Subcutaneous abdominal adipose tissue (tissue), 5 donors: Measurements from ENCODE around the gene TRPV5.

Experiments
- H3K27ac ChIP-seq: one replicate; pipeline ENCODE4 v1.7.0; 2013; ENCODE audit warnings: low read depth, mild to moderate bottlenecking, inconsistent platforms, low read length, moderate library complexity
- H3K27me3 ChIP-seq, 5 donors: one replicate each; pipeline ENCODE4 v1.7.0; 2013; ENCODE audit warnings: low read length in 5 of 5, inconsistent platforms in 1 of 5; ENCODE audit not compliant: control insufficient read depth in 5 of 5, insufficient read depth in 4 of 5
- H3K36me3 ChIP-seq, 5 donors: one replicate each; pipeline ENCODE4 v1.7.0; 2013; ENCODE audit warnings: low read length in 5 of 5; ENCODE audit not compliant: control insufficient read depth in 5 of 5, insufficient read depth in 5 of 5
- H3K4me1 ChIP-seq, 5 donors: one replicate each; pipeline ENCODE4 v1.7.0; 2013; ENCODE audit warnings: low read length in 5 of 5, mild to moderate bottlenecking in 3 of 5, moderate library complexity in 1 of 5; ENCODE audit not compliant: control insufficient read depth in 5 of 5, insufficient read depth in 5 of 5
- H3K4me3 ChIP-seq, 5 donors: one replicate each; pipeline ENCODE4 v1.7.0; 2013; ENCODE audit warnings: low read length in 5 of 5, low read depth in 1 of 5
- H3K9ac ChIP-seq, 5 donors: one replicate each; pipeline ENCODE4 v1.7.0; 2013; ENCODE audit warnings: low read length in 5 of 5, mild to moderate bottlenecking in 4 of 5, moderate library complexity in 3 of 5
- H3K9me3 ChIP-seq, 5 donors: one replicate each; pipeline ENCODE4 v1.7.0; 2013; ENCODE audit warnings: low read length in 5 of 5; ENCODE audit not compliant: control insufficient read depth in 5 of 5
- donor health status: healthy.
- donor health status: healthy.
- donor health status: healthy.
- donor health status: healthy.
- donor health status: healthy.

The TRPV5 gene

DNA sequence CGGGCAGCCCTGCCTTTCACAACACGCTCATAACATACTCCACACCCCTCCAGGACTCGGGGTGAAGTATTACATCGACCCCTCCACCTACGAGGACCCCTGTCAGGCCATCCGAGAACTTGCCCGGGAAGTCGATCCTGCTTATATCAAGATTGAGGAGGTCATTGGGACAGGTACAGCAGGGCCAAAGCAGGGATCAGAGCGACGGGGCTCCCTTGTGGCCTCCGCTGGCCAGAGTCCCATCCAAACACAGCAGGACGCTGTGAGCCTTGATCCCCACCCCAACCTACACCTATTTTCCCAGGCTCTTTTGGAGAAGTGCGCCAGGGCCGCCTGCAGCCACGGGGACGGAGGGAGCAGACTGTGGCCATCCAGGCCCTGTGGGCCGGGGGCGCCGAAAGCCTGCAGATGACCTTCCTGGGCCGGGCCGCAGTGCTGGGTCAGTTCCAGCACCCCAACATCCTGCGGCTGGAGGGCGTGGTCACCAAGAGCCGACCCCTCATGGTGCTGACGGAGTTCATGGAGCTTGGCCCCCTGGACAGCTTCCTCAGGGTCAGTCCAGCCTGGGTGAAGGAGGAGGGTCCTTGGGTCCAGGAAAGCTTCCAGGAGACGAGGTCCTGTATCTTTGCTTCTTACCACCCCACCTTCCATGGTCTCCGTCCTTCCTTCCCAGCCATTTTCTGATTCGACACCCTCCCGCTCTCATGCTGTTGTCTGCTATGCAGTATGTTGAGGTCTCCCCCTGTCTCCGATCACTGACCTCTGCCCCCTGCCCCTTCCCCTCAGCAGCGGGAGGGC, 65.2 kb downstream of the TRPV5 start:
- no peak overlapping the region for H3K4me3 ChIP-seq
- no peak overlapping the region for H3K27ac ChIP-seq
- no peaks in the 10 kb centered on the region for H3K27me3 ChIP-seq
- H3K4me1 ChIP-seq = peaks cover 0 to 7% (median 0%) of the 10 kb centered on the region in 5 donors
- no peak overlapping the region for H3K9ac ChIP-seq
- H3K9me3 ChIP-seq = no peaks in the 10 kb centered on the region
- peaks cover 0 to 42% (median 17%) of the 10 kb centered on the region in 5 donors for H3K36me3 ChIP-seq

DNA sequence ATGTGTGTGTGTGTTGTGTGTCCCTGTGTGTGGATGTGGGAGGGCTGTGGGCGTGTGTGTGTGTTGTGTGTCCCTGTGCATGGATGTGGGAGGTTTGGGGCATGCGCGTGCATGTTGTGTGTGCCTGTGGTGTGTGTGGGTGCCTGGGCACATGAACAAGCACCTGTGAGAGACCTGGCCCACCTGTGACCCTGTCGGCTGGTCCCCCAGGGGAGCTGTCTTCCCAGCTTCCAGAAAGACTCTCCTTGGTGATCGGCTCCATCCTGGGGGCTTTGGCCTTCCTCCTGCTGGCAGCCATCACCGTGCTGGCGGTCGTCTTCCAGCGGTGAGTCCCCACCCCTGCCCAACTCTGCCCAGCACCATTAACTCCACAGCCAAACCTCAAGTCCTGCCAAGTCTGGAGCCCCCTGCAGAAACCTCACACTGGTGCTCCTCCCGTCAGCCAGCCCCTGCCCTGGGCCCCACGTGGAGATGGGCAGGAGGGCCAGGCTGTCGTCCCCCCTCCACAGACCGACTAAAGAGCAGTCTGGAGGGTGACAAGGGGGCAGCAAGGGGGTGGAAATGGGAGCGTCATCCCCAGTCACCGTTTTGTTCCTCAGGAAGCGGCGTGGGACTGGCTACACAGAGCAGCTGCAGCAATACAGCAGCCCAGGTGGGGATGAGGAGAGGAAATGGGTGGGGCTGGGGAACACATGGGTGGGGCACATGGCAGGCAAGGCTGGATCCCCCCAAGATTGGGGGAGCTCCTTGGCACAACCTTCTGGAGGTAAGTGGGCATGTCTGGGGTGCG, 66.0 kb downstream of the TRPV5 start:
- Histone ChIP-seq H3K36me3 (peaks cover 0 to 50% (median 18%) of the 10 kb centered on the region in 5 donors), H3K9me3 (no peaks in the 10 kb centered on the region), H3K27me3 (no peaks in the 10 kb centered on the region), H3K4me1 (peaks cover 0 to 7% (median 0%) of the 10 kb centered on the region in 5 donors), H3K4me3 (no peak overlapping the region), H3K9ac (no peak overlapping the region), H3K27ac (no peak overlapping the region)

DNA sequence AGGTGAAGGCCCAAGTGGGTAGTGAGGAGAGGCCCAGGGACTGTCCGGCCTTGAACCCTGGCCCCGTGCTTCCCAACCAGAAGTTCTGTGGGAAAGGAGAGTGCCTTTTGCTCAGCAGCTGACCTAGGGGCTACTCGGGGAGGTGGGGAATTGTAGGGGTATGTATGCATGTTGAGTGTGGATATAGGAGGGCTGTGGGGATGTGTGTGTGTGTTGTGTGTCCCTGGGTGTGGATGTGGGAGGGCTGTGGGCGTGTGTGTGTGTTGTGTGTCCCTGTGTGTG, 66.5 kb downstream of the TRPV5 start:
- Histone ChIP-seq H3K9ac (no peak overlapping the region), H3K36me3 (peaks cover 0 to 50% (median 18%) of the 10 kb centered on the region in 5 donors), H3K4me3 (no peak overlapping the region), H3K9me3 (no peaks in the 10 kb centered on the region), H3K4me1 (peaks cover 0 to 7% (median 0%) of the 10 kb centered on the region in 5 donors), H3K27ac (no peak overlapping the region), H3K27me3 (no peaks in the 10 kb centered on the region)

GRCh38 chr7:142866361-142867096, 67.0 kb downstream of the TRPV5 start:
- H3K9ac ChIP-seq = no peak overlapping the region
- H3K9me3 ChIP-seq = no peaks in the 10 kb centered on the region
- peaks cover 0 to 47% (median 18%) of the 10 kb centered on the region in 5 donors for H3K36me3 ChIP-seq
- no peak overlapping the region for H3K4me3 ChIP-seq
- H3K27me3 ChIP-seq = no peaks in the 10 kb centered on the region
- H3K4me1 ChIP-seq = peaks cover 0 to 7% (median 0%) of the 10 kb centered on the region in 5 donors
- no peak overlapping the region for H3K27ac ChIP-seq

GRCh38 chr7:142865766-142866165, 67.8 kb downstream of the TRPV5 start:
- H3K4me1 ChIP-seq = peaks cover 0 to 7% (median 0%) of the 10 kb centered on the region in 5 donors
- H3K27ac ChIP-seq = no peak overlapping the region
- peaks cover 0 to 42% (median 18%) of the 10 kb centered on the region in 5 donors for H3K36me3 ChIP-seq
- H3K4me3 ChIP-seq = no peak overlapping the region
- H3K9me3 ChIP-seq = no peaks in the 10 kb centered on the region
- no peak overlapping the region for H3K9ac ChIP-seq
- no peaks in the 10 kb centered on the region for H3K27me3 ChIP-seq

DNA sequence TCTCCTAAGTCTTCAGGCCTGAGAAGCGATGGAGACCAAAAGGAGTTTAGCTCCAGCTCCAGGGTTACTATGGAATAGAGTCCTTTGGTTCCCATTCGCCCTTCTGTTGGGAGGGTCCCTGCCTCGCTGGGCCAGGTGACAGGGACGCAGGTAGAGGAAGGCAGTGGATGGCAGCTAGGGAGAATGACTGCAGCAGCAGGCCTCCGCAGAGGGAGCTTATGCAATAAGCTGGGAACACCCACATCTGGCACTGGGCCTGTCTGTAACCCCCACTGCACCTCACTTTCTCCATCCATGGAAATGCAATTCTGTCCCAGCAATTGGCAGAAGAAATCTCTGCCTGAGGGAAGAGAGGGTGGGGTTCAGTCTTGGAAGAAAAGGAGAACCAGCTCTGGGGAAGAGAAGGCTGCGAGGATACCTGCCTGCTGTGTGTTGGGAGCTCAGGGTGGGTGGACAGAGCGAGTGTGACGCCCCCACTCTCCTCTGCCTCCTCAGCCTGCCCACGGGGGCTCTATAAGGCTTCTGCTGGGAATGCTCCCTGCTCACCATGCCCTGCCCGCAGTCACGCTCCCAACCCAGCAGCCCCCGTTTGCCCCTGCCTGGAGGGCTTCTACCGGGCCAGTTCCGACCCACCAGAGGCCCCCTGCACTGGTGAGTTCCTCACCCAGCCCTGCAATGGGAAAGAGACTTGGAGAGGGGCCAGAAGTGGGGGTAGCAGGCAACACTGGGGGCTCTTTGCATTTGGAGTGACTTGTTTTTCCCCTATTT, 68.4 kb downstream of the TRPV5 start:
- peaks cover 0 to 7% (median 0%) of the 10 kb centered on the region in 5 donors for H3K4me1 ChIP-seq
- no peak overlapping the region for H3K4me3 ChIP-seq
- peaks cover 0 to 42% (median 15%) of the 10 kb centered on the region in 5 donors for H3K36me3 ChIP-seq
- no peaks in the 10 kb centered on the region for H3K27me3 ChIP-seq
- H3K9ac ChIP-seq = no peak overlapping the region
- no peaks in the 10 kb centered on the region for H3K9me3 ChIP-seq
- no peak overlapping the region for H3K27ac ChIP-seq

DNA sequence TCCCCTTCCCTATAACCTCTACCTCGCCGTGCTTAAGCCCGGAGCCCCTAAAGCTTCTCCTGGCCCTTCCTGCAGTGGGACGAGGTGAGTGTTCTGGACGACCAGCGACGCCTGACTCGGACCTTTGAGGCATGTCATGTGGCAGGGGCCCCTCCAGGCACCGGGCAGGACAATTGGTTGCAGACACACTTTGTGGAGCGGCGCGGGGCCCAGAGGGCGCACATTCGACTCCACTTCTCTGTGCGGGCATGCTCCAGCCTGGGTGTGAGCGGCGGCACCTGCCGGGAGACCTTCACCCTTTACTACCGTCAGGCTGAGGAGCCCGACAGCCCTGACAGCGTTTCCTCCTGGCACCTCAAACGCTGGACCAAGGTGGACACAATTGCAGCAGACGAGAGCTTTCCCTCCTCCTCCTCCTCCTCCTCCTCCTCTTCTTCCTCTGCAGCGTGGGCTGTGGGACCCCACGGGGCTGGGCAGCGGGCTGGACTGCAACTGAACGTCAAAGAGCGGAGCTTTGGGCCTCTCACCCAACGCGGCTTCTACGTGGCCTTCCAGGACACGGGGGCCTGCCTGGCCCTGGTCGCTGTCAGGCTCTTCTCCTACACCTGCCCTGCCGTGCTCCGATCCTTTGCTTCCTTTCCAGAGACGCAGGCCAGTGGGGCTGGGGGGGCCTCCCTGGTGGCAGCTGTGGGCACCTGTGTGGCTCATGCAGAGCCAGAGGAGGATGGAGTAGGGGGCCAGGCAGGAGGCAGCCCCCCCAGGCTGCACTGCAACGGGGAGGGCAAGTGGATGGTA, 69.5 kb downstream of the TRPV5 start:
- peaks cover 0 to 35% (median 15%) of the 10 kb centered on the region in 5 donors for H3K36me3 ChIP-seq
- no peak overlapping the region for H3K9ac ChIP-seq
- H3K9me3 ChIP-seq = no peaks in the 10 kb centered on the region
- peaks cover 0 to 10% (median 0%) of the 10 kb centered on the region in 5 donors for H3K4me1 ChIP-seq
- H3K27me3 ChIP-seq = no peaks in the 10 kb centered on the region
- H3K27ac ChIP-seq = no peak overlapping the region
- H3K4me3 ChIP-seq = no peak overlapping the region

DNA sequence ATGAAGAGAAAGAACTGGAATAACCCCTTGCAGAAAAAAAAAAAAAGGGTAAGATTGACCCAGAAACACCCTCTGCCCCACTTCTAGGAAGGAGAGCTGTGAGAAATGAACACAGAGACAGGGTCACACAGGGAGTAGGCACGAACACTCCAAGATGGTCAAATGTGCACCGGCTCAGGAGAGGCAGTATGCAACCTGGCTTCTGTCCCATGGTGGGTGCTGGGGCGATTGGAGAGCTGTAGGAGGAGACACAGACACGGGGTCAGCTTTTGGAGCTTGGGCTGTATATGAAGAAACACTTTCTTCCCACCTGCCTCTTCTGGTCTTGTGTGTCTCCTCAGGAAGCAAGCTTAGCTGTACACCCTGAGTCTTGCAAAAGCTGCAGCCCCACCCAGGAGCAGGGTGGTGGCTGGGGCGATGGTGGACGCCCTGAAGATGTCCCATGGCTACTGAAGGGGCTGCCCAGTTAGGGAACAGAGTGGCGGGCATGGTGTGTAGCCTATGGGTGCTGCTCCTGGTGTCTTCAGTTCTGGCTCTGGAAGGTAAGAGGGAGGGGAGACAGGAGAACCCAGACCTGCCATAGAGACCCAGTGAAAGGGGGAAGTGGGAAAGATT, 70.7 kb downstream of the TRPV5 start:
- H3K4me1 ChIP-seq = peaks cover 0 to 10% (median 0%) of the 10 kb centered on the region in 5 donors
- H3K27ac ChIP-seq = no peak overlapping the region
- no peak overlapping the region for H3K9ac ChIP-seq
- peaks cover 0 to 23% (median 11%) of the 10 kb centered on the region in 5 donors for H3K36me3 ChIP-seq
- H3K4me3 ChIP-seq = no peak overlapping the region
- no peaks in the 10 kb centered on the region for H3K27me3 ChIP-seq
- no peaks in the 10 kb centered on the region for H3K9me3 ChIP-seq
